OCI-LY1 (cell line): Measurements from ENCODE around the gene NRG2.

Source experiments
- H2AFZ ChIP-seq: fragments of 200-600 bp; sonication (generic), shearing (Covaris generic); 2 replicates; pipeline ENCODE4 v1.6.0; 2014; ENCODE audit warnings: antibody characterized with exemption, mild to moderate bottlenecking, low read length
- H3F3A ChIP-seq: fragments of 200-600 bp; sonication (generic), shearing (Covaris generic); 2 replicates; pipeline ENCODE4 v1.6.0; 2014; ENCODE audit warnings: mild to moderate bottlenecking, antibody characterized with exemption, low read length, moderate library complexity; ENCODE audit not compliant: insufficient read depth
- H3K27ac ChIP-seq: fragments of 200-600 bp; sonication (generic); 2 replicates; pipeline ENCODE4 v1.5.1; 2014; ENCODE audit warnings: low read length, mixed run types, mild to moderate bottlenecking, low read depth; ENCODE audit not compliant: poor library complexity, severe bottlenecking
- H3K27me3 ChIP-seq: fragments of 200-600 bp; sonication (generic); 2 replicates; pipeline ENCODE4 v1.6.0; 2014; ENCODE audit warnings: antibody characterized with exemption, mild to moderate bottlenecking, low read length, moderate library complexity; ENCODE audit not compliant: insufficient read depth
- H3K36me3 ChIP-seq: fragments of 200-600 bp; sonication (generic); 2 replicates; pipeline ENCODE4 v1.6.1; 2014; ENCODE audit warnings: mild to moderate bottlenecking, antibody characterized with exemption, low read length, moderate library complexity, mixed read lengths; ENCODE audit not compliant: insufficient read depth
- H3K4me1 ChIP-seq: fragments of 200-600 bp; sonication (generic); 2 replicates; pipeline ENCODE4 v1.5.1; 2014; ENCODE audit warnings: mild to moderate bottlenecking, low read length, moderate library complexity; ENCODE audit not compliant: insufficient read depth, severe bottlenecking
- H3K4me2 ChIP-seq: fragments of 200-600 bp; sonication (generic), shearing (Covaris generic); 2 replicates; pipeline ENCODE4 v1.6.1; 2014; ENCODE audit warnings: low read length
- H3K4me3 ChIP-seq: fragments of 200-600 bp; sonication (generic); 2 replicates; pipeline ENCODE4 v1.5.1; 2014; ENCODE audit warnings: low read length, low read depth, mild to moderate bottlenecking, mixed read lengths; ENCODE audit not compliant: poor library complexity, severe bottlenecking
- H3K79me2 ChIP-seq: fragments of 200-600 bp; shearing (Covaris generic); 2 replicates; pipeline ENCODE4 v1.6.1; 2016; ENCODE audit warnings: mixed run types, low read length, mixed read lengths; ENCODE audit not compliant: insufficient read depth
- H3K9ac ChIP-seq: fragments of 200-600 bp; sonication (generic), shearing (Covaris generic); 2 replicates; pipeline ENCODE4 v1.6.1; 2014; ENCODE audit warnings: mild to moderate bottlenecking, low read length, mixed read lengths
- H3K9me2 ChIP-seq: fragments of 200-600 bp; sonication (generic), shearing (Covaris generic); 2 replicates; pipeline ENCODE4 v1.6.1; 2014; ENCODE audit warnings: low read depth, mild to moderate bottlenecking, low read length, mixed read lengths
- H3K9me3 ChIP-seq: fragments of 200-600 bp; shearing (Covaris generic); 2 replicates; pipeline ENCODE4 v1.6.1; 2014; ENCODE audit warnings: low read length, mixed read lengths
- H4K20me1 ChIP-seq: fragments of 200-600 bp; sonication (generic), shearing (Covaris generic); 2 replicates; pipeline ENCODE4 v1.6.0; 2016; ENCODE audit warnings: mild to moderate bottlenecking, low read length; ENCODE audit not compliant: insufficient read depth
- CTCF ChIP-seq: fragments of 200-600 bp; sonication (generic), shearing (Covaris generic); IDR thresholded peaks from 2 replicates; pipeline ENCODE4 v1.5.1; 2017; ENCODE audit warnings: mild to moderate bottlenecking, antibody characterized with exemption, low read length, moderate library complexity, mixed read lengths
- EZH2 ChIP-seq: fragments of 200-600 bp; sonication (generic), shearing (Covaris generic); IDR thresholded peaks from 2 replicates; pipeline ENCODE4 v1.8.0; 2017; ENCODE audit warnings: borderline replicate concordance, mixed run types, mild to moderate bottlenecking, antibody characterized with exemption, low read length, moderate library complexity, mixed read lengths

The NRG2 gene

GRCh38 chr5:140083650-140084049, 40.6 kb upstream of the NRG2 start:
- Histone ChIP-seq H3F3A (no peaks in the 10 kb centered on the region), H4K20me1 (no peaks in the 10 kb centered on the region), H3K4me3 (no peak overlapping the region), H3K9me2 (no peaks in the 10 kb centered on the region), H3K36me3 (no peaks in the 10 kb centered on the region), H3K4me1 (no peaks in the 10 kb centered on the region), H3K4me2 (no peak overlapping the region), H3K27me3 (no peaks in the 10 kb centered on the region), H3K79me2 (no peaks in the 10 kb centered on the region), H2AFZ (no peak overlapping the region), H3K9me3 (no peaks in the 10 kb centered on the region), H3K27ac (no peak overlapping the region), H3K9ac (no peak overlapping the region)
- TF ChIP-seq CTCF, result no peak
- TF ChIP-seq EZH2, result no peak

- no peak for TF ChIP-seq CTCF
- TF ChIP-seq EZH2, result no peak
- Histone ChIP-seq H3K9me3 (no peaks in the 10 kb centered on the region), H3K9ac (no peak overlapping the region), H3K4me1 (no peaks in the 10 kb centered on the region), H3K27ac (no peak overlapping the region), H3K79me2 (no peaks in the 10 kb centered on the region), H3K4me3 (no peak overlapping the region), H2AFZ (no peak overlapping the region), H3K36me3 (no peaks in the 10 kb centered on the region), H3K4me2 (no peak overlapping the region), H3K9me2 (no peaks in the 10 kb centered on the region), H3F3A (no peaks in the 10 kb centered on the region), H4K20me1 (no peaks in the 10 kb centered on the region), H3K27me3 (no peaks in the 10 kb centered on the region)
These were observed 40.0 kb upstream of the NRG2 start for GRCh38 chr5:140083120-140083519.

- no peaks in the 10 kb centered on the region for H3K27me3 ChIP-seq
- H3K4me3 ChIP-seq, result no peak overlapping the region
- H3K4me2 ChIP-seq, result no peak overlapping the region
- H2AFZ ChIP-seq, result no peak overlapping the region
- no peaks in the 10 kb centered on the region for H3K79me2 ChIP-seq
- TF ChIP-seq CTCF, result no peak
- TF ChIP-seq EZH2, result no peak
- H3K4me1 ChIP-seq, result no peaks in the 10 kb centered on the region
- H3F3A ChIP-seq, result no peaks in the 10 kb centered on the region
- no peaks in the 10 kb centered on the region for H3K9me2 ChIP-seq
- no peak overlapping the region for H3K9ac ChIP-seq
- no peaks in the 10 kb centered on the region for H3K36me3 ChIP-seq
- H3K27ac ChIP-seq, result no peak overlapping the region
- no peaks in the 10 kb centered on the region for H4K20me1 ChIP-seq
- H3K9me3 ChIP-seq, result no peaks in the 10 kb centered on the region
These were observed 33.7 kb upstream of the NRG2 start for GRCh38 chr5:140076788-140077187.
